Esophagus (tissue), 2 donors: ENCODE measurements around the gene PKD1L1. TPM values are rescaled to one million over a fixed set of nuclear protein-coding genes. Genes with fewer than 3 reads are reported as not detected.
"Not testable (repeated sequence)": the region's sequence is repeated elsewhere in the genome, so short reads cannot be mapped to it uniquely, and the experiment has no call there.

Source experiments
- H3K27ac ChIP-seq, 2 donors: one replicate each; pipeline ENCODE4 v1.5.1; 2013; ENCODE audit warnings: low read depth in 2 of 2, mild to moderate bottlenecking in 2 of 2, inconsistent platforms in 1 of 2, low read length in 1 of 2, moderate library complexity in 1 of 2
- H3K27me3 ChIP-seq, 2 donors: one replicate each; pipeline ENCODE4 v1.6.1; 2013; ENCODE audit warnings: low read length in 2 of 2, control low read depth in 1 of 2, mild to moderate bottlenecking in 1 of 2; ENCODE audit not compliant: insufficient read depth in 2 of 2, control insufficient read depth in 1 of 2
- H3K36me3 ChIP-seq, 2 donors: one replicate each; pipeline ENCODE4 v1.6.1; 2013; ENCODE audit warnings: low read length in 1 of 2; ENCODE audit not compliant: control insufficient read depth in 2 of 2, insufficient read depth in 2 of 2
- H3K4me1 ChIP-seq, 2 donors: one replicate each; pipeline ENCODE4 v1.6.1; 2013; ENCODE audit warnings: low read length in 1 of 2; ENCODE audit not compliant: control insufficient read depth in 2 of 2, insufficient read depth in 2 of 2
- H3K4me3 ChIP-seq, 2 donors: one replicate each; pipeline ENCODE4 v1.5.1; 2013; ENCODE audit warnings: low read length in 2 of 2, mild to moderate bottlenecking in 2 of 2, low read depth in 1 of 2, moderate library complexity in 1 of 2
- H3K9me3 ChIP-seq, 2 donors: one replicate each; pipeline ENCODE4 v1.6.1; 2013; ENCODE audit warnings: mild to moderate bottlenecking in 2 of 2, low read depth in 1 of 2, low read length in 1 of 2, moderate library complexity in 1 of 2; ENCODE audit not compliant: control insufficient read depth in 2 of 2, insufficient read depth in 1 of 2
- WGBS, 2 donors: extraction: QIAGEN DNeasy Blood & Tissue Kit; methylation state at CpG; one replicate each; pipeline ENCODE4 v1.1.7; 2013; 5-methylcytosine and 5-hydroxymethylcytosine counted together
- polyA plus RNA-seq, 2 donors: library from polyadenylated mRNA; stranded (reverse); fragments of 200-250 nt; gene quantifications; one replicate each; pipeline ENCODE4 v1.2.3, GENCODE V29; 2013
- donor health status: healthy with polysubstance abuse.
- donor health status: Bipolar disorder and iron deficiency.

The PKD1L1 gene, protein sequence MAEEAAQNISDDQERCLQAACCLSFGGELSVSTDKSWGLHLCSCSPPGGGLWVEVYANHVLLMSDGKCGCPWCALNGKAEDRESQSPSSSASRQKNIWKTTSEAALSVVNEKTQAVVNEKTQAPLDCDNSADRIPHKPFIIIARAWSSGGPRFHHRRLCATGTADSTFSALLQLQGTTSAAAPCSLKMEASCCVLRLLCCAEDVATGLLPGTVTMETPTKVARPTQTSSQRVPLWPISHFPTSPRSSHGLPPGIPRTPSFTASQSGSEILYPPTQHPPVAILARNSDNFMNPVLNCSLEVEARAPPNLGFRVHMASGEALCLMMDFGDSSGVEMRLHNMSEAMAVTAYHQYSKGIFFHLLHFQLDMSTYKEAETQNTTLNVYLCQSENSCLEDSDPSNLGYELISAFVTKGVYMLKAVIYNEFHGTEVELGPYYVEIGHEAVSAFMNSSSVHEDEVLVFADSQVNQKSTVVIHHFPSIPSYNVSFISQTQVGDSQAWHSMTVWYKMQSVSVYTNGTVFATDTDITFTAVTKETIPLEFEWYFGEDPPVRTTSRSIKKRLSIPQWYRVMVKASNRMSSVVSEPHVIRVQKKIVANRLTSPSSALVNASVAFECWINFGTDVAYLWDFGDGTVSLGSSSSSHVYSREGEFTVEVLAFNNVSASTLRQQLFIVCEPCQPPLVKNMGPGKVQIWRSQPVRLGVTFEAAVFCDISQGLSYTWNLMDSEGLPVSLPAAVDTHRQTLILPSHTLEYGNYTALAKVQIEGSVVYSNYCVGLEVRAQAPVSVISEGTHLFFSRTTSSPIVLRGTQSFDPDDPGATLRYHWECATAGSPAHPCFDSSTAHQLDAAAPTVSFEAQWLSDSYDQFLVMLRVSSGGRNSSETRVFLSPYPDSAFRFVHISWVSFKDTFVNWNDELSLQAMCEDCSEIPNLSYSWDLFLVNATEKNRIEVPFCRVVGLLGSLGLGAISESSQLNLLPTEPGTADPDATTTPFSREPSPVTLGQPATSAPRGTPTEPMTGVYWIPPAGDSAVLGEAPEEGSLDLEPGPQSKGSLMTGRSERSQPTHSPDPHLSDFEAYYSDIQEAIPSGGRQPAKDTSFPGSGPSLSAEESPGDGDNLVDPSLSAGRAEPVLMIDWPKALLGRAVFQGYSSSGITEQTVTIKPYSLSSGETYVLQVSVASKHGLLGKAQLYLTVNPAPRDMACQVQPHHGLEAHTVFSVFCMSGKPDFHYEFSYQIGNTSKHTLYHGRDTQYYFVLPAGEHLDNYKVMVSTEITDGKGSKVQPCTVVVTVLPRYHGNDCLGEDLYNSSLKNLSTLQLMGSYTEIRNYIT (N-terminal part only)
- under 1 TPM; 0.08 to 0.25 TPM for polyA plus RNA-seq

DNA sequence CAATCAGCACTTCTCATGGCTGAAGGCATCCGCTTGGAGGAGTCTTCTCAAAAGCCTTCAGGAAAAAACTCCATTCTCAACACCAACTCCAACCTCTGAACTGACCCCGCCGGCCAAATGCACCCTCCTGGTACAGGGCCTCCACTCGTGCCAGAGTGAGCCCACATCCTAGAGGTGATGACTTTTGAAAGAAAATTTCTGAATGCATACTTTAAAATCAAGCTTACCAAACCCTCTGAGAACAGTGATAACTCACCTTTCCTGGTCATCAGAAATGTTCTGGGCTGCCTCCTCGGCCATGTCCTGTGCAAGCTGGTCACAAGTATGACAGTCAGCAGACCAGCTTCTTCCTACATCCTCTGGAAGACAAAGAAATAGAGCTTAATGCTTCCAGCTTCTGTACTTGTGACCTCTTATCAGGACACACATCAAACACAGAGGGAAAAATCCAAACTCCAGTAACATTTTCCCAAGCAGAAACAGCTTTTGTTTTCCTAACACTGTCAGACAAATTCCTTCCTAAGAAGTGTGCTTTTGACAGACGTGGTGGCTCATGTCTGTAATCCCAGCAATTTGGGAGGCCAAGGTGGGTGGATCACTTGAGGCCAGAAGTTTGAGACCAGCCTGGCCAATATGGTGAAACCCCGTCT is at the start of gene PKD1L1:
Gene PKD1L1, minus strand, starts transcription at position 326 of the 650 bp plus-strand sequence. Its CDS starts 26 bp downstream, at position 300.
- Histone ChIP-seq H3K27ac (no peak within 1 kb of the TSS), H3K27me3 (no peaks in the 10 kb centered on the region), H3K4me3 (no peak within 1 kb of the TSS), H3K36me3 (no peaks in the 10 kb centered on the region), H3K9me3 (no peaks in the 10 kb centered on the region), H3K4me1 (no peaks in the 10 kb centered on the region)
- 73 to 76% methylated on average over 7 of the region's 7 CpGs for WGBS, 2 donors

DNA sequence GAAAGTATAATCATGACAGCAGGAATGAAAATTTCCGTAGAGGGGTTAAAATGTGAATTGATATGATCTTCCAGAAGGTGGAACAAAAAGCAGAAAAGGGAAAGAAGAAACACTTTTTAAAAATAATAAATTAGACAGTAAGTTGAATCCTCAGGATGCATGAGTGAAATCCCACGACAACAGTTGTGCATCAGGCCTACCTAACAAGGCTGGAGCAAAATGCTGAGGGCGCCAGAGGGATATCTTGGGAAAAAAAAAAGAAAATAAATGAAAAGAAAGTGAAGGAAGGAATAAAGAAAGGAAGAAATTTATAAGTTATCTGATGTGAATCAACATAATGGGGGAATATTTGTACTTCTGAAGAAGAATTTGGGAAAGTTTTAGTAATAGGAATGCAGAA is 44.2 kb upstream of the PKD1L1 start:
- Histone ChIP-seq H3K4me3 (no peak overlapping the region), H3K9me3 (no peaks in the 10 kb centered on the region), H3K4me1 (no peaks in the 10 kb centered on the region), H3K27me3 (no peaks in the 10 kb centered on the region), H3K36me3 (no peaks in the 10 kb centered on the region), H3K27ac (no peak overlapping the region)
- WGBS, 2 donors: 76 to 80% methylated on average over 3 of the region's 3 CpGs

DNA sequence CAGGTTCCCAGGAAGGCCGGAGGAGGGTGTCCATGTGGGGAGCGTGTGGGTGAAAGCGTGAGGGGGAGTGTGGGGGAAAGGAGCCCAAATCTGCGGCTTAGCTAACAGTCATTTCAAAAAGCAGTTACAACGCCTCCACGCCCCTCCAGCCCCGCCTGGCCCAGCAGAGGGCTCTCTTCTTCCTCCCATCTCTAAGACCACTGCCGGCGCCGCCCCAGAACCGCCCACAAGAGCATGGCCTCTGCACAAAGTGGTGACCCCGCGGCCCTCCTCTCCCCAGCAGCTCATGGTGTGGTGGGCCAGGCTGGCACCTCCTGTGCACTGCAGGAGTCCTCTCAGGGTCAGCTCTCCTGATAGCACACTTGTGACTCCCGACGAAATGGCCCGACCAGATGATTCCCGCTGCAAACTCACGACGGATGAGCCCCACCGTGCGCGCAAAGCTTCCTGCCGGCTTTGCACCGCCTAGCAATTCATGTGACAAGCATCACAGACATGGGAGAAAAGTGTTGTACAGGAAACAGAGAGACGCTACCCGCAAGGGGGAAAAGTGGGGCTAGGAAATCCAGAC is 43.6 kb upstream of the PKD1L1 start:
- H3K27ac ChIP-seq: peak overlapping the region; percentile 16 to 42
- no peaks in the 10 kb centered on the region for H3K36me3 ChIP-seq
- H3K4me1 ChIP-seq: no peaks in the 10 kb centered on the region
- H3K9me3 ChIP-seq: no peaks in the 10 kb centered on the region
- peak overlapping the region; percentile 56 to 57 for H3K4me3 ChIP-seq
- 8 to 14% methylated on average over 26 of the region's 26 CpGs for WGBS, 2 donors
- H3K27me3 ChIP-seq: no peaks in the 10 kb centered on the region

DNA sequence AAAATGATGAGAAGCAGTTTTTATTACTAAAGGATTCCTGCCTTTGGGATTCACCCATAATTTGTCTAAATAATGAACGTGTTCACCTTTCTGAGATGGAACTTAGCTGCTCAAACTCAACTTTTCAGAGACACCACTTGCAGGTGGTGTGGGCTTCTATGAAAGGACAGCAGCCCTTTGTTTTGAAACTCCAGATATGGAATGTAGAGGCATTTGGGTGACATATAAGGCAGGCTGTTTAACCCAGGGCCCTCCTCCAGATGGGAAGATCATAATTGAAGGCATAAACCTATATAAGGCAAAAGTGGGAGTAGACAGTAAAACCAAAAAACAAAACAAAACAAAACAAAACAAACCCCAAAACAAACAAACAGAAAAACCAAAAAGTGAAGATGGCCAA is 43.0 kb upstream of the PKD1L1 start:
- H3K4me1 ChIP-seq: no peaks in the 10 kb centered on the region
- WGBS, 2 donors: 97 to 98% methylated on average over 1 of the region's 1 CpG
- H3K4me3 ChIP-seq: peak overlapping the region in 1 of 2 donors; percentile 57
- H3K36me3 ChIP-seq: no peaks in the 10 kb centered on the region
- no peaks in the 10 kb centered on the region for H3K9me3 ChIP-seq
- peak overlapping the region in 1 of 2 donors; percentile 22 for H3K27ac ChIP-seq
- H3K27me3 ChIP-seq: no peaks in the 10 kb centered on the region

DNA sequence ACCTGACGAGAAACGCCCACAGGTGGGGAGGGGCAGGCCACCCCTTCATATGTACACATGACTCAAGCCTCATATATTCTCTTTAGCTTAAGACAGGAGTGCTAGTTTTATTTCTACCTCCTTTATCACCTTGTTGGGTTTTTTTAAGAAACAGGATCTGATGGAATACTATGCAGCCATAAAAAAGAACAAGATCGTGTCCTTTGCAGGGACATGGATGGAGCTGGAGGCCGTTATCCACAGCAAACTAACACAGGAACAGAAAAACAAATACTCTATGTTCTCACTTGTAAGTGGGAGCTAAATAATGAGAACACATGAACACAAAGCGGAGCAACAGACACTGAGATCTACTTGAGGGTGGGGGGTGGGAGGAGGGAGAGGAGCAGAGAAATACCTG is 42.3 kb upstream of the PKD1L1 start:
- no peak overlapping the region for H3K4me3 ChIP-seq
- H3K9me3 ChIP-seq: no peaks in the 10 kb centered on the region
- 92 to 93% methylated on average over 5 of the region's 5 CpGs for WGBS, 2 donors
- H3K4me1 ChIP-seq: no peaks in the 10 kb centered on the region
- no peaks in the 10 kb centered on the region for H3K27me3 ChIP-seq
- no peaks in the 10 kb centered on the region for H3K36me3 ChIP-seq
- H3K27ac ChIP-seq: no peak overlapping the region

DNA sequence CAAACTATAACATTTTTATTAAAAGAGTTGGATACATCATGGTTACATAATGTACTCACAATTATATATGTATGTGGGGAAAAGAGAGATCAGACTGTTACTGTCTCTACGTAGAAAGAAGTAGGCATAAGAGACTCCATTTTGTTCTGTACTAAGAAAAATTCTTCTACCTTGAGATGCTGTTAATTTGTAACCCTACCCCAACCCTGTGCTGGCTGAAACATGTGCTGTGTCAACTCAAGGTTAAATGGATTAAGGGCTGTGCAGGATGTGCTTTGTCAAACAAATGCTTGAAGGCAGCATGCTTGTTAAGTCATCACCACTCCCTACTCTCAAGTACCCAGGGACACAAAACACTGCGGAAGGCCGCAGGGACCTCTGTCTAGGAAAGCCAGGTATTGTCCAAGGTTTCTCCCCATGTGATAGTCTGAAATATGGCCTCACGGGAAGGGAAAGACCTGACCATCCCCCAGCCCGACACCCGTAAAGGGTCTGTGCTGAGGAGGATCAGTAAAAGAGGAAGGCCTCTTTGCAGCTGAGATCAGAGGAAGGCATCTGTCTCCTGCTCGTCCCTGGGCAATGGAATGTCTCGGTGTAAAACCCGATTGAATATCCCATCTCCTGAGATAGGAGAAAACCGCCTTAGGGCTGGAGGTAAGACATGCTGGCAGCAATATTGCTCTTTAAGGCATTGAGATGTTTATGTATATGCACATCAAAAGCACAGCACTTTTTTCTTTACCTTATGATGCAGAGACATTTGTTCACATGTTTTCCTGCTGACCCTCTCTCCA is 41.5 kb upstream of the PKD1L1 start:
- H3K4me1 ChIP-seq, H3K36me3 ChIP-seq, H3K9me3 ChIP-seq, H3K27ac ChIP-seq, H3K4me3 ChIP-seq, H3K27me3 ChIP-seq: not testable (repeated sequence)
- 60 to 69% methylated on average over 10 of the region's 10 CpGs for WGBS, 2 donors

DNA sequence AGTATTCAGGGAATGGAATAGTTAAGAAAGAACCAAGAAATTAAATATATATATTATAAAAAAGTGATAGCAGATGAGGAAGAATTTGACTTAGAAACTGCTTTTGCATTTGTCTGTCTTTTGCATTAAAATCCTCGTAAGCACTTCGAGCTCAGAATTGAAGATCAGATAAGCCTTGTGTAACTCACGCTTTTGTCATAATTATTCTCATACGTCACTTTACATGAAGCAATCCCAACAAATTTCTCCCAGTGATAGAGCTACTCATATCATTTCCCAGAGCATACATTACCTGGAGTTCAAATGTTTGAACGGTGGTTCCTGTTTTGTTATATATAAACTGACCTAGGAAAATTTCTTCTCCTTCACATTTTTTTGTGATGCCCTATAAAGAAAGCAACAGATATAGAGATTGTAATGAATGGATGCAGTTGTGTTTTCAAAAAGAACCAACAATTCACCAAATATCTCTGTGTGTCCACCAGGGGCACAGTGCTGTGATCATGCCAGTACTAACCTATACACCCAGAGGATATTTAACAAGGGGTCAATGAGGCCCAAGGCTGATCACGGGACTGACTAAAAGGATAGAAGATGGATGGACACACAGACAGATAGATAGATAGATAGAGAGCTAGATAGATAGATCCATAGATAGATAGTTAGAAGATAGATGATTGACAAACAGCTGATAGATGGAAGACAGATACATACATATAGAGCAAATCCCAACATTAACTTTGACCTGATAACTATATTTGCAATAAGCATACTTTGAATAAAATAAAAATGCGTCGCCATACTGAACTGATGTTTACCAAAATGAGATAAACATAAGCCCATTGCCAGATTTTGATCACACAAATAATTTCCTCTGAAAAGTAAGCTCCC is 40.5 kb upstream of the PKD1L1 start:
- no peaks in the 10 kb centered on the region for H3K27me3 ChIP-seq
- H3K4me3 ChIP-seq: no peak overlapping the region
- no peak overlapping the region for H3K27ac ChIP-seq
- no peaks in the 10 kb centered on the region for H3K36me3 ChIP-seq
- no peaks in the 10 kb centered on the region for H3K4me1 ChIP-seq
- 77 to 84% methylated on average over 8 of the region's 8 CpGs for WGBS, 2 donors
- H3K9me3 ChIP-seq: no peaks in the 10 kb centered on the region

DNA sequence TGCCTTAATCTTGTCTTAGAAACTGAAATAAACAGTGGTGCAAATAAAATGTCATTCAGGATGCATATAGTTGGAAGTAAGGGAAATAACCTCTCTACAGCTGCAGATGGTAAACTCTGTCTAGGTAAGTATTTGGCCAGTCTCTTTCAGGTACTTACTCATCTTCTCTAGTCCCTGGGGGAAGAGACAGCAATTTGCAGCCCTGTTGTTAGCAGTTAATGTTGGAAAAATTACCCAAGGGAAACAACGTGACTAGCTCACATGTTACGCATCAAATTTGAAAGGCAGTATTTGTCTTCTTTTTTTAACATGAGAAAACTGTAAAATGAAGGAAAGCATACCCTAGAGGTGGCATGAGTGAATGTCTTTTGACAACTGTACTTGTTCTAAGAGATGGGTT is 34.3 kb upstream of the PKD1L1 start:
- WGBS, 2 donors: 36 to 44% methylated on average over 2 of the region's 2 CpGs

More for the DNA sequence above, 34.3 kb upstream of the PKD1L1 start:
- peaks cover 2 to 4% of the 10 kb centered on the region in 2 donors for H3K4me1 ChIP-seq
- no peaks in the 10 kb centered on the region for H3K9me3 ChIP-seq
- no peak overlapping the region for H3K27ac ChIP-seq
- H3K4me3 ChIP-seq: no peak overlapping the region
- H3K27me3 ChIP-seq: no peaks in the 10 kb centered on the region
- H3K36me3 ChIP-seq: no peaks in the 10 kb centered on the region
